HG02885 (cell line): ENCODE results near the gene CD163L1.

Source experiments
- ATAC-seq: cut with Tn5 transposase; IDR thresholded peaks from one replicate; pipeline ENCODE4 v1.9.1; 2021; ENCODE audit warnings: mild to moderate bottlenecking; ENCODE audit not compliant: unreplicated experiment, poor library complexity

Gene CD163L1

GRCh38 chr12:7411343-7411742, 32.6 kb downstream of the CD163L1 start:
- ATAC-seq, result no peak

DNA sequence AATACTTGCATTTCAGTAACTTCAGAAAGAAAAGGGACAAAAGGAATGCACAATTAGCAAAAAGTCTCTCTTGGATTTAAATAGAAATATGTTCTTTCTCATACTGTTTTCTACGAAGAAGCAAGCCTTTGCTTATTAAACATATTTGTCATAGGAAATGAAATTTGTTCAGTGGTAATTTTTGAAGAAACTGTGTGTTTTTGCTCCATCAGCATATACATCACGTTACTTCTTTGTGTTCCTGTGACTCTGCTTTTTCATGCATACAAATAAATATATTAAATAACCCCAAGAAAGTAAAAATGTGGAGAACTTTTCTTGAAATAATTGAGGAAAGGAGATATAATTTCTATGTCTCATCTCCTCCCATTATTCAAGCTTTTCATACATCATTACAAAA, 39.7 kb downstream of the CD163L1 start:
- ATAC-seq, result no peak

- no peak for ATAC-seq
Observed at GRCh38 chr12:7403466-7403865, 40.5 kb downstream of the CD163L1 start.

DNA sequence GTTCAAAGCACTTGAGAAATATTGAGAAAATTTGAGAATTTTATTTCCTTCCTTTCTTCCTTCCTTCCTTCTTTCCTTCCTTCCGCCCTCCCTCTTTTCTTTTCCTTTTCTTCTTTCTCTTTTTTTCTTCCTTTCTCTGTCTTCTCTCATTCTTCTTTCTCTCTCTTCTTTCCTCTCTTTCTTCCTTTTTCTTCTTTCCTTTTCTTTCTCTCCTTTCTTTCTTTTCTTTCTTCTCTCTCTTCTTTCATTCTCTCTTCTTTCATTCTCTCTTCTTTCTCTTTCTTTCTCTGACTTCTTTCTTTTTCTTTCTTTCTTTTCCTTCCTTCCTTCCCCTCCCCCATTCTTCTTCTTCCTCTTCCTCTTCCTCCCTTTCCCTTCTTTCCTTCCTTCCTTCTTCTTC, 44.9 kb downstream of the CD163L1 start:
- no peak for ATAC-seq

- no peak for ATAC-seq
Observed at GRCh38 chr12:7396418-7396817, 47.5 kb downstream of the CD163L1 start.

DNA sequence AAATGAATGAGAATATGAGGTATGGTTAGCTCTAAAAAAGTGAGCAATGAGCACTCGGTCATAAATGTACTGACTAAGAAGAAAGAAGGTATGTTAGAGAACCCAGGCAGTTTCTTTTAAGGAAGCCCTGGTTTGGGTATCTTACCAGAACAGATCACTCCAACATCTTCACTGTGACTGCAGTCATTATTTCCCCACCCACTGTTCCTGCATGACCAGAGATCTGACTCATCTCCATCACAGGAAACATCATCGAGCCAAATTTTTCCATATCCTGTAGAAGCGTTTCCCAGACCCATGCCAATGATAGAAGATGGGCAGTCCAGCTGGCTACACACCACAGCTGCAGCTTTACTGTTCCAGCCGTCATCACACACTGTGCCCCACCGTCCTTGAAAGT, 48.0 kb downstream of the CD163L1 start:
- ATAC-seq, result no peak

DNA sequence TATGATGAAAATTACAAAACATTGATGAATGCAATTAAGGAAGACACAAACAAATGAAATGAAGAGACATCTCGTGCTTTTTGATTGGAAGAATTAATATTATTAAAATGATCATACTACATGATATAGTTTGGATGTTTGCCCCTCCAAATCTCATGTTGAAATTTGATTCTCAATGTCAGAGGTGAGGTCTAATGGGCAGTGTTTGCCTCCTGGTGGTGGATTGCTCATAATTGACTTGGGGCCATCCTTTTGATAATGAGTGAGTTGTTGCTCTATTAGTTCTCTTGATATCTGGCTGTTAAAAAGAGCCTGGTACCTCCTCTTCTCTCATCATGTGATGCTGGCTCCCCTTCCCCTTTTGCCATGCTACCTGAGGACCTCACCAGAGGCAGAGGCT, 56.7 kb downstream of the CD163L1 start:
- no peak for ATAC-seq

DNA sequence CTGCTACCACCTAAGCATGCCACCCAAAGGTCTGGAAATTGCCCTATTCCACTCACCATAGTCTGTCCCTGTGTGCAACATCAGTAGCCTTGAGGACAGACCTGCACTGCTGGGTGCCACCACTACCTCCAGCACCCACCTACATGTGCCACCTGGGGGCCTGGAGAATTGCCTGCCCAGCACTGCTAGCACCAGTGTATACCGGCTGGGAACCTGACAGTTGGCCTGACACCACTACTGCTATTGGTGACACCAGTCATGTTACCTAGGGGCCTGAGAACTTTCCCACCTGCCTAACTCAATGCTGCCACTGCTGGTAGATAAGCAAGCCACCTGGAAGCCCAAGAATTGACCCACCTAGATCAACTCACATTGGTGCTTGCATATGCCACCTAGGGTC, 60.8 kb downstream of the CD163L1 start:
- no peak for ATAC-seq

GRCh38 chr12:7376196-7376595, 67.8 kb downstream of the CD163L1 start:
- no peak for ATAC-seq

- ATAC-seq, result no peak
Observed at GRCh38 chr12:7375145-7375543, 68.8 kb downstream of the CD163L1 start.

DNA sequence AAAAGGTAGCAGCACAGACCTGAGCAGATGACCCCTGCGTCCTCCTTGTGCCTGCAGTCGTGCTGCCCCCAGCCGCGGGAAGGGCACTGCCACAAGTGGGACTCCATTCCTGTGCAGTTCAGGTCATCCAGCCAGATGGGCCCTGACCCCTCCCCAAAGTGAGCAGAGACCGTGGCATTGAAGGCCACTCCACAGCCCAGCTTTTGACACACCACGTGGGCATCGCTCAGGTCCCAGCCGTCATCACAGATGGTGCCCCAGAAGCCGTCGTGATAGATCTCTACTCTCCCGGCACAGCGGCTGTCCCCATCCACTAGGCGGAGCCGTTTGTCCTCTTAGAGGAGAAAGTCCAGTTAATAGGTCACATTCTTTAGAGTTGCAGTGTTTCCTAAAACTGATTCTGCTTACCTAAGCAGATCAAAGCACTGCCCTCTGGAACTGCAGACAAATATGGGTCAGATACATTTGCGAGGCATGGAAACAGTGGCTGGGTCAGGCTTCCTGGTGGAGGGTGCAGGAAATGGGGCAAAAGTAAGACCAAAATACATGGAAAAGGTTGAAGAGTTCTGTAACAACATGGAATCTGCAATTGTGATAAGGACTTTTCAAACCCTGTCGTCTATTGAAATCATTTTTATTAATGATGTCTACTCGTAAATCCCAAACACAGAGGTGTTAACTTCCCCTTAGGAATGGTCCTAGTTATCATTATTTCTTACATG, 69.4 kb downstream of the CD163L1 start:
- no peak for ATAC-seq

DNA sequence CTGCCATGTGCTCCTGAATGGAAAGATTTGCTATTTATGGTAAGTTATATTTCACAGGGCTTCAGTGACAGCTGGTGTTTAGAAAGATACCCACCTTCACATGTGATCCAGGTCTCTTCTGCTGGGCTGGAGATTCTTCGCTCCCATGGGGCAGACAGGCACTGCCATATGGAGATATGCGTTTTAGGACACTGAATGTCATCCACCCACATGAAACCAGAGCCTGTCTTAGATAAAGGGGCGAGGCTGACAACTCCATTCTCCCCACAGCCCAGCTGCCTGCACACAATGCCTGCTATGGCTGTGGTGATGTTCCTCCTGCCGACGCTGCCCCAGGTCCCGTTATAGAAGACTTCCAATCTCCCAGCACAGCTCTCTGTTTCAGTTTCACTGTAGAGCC, 70.7 kb downstream of the CD163L1 start:
- ATAC-seq, result no peak

GRCh38 chr12:7369274-7369729, 74.7 kb downstream of the CD163L1 start:
- peak; percentile 97 for ATAC-seq

DNA sequence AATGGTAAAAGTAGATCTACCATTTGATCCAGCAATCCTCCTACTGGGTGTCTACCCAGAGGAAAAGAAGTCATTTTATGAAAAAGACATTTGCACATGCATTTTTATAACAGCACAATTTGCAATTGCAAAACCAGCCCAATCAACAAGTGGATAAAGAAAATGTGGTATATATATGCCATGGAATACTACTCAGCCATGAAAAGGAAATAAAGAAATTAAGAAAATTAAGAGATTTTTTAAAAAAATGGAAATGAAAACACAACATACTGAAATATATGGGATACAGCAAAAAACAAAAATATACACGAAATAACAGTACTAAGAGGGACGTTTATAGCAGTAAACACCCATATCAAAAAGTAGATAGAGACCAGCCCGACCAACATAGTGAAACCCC, 81.2 kb downstream of the CD163L1 start:
- no peak for ATAC-seq

- ATAC-seq, result peak; percentile 57
Observed at GRCh38 chr12:7361265-7361664, 82.7 kb downstream of the CD163L1 start.

GRCh38 chr12:7354529-7354928, 89.4 kb downstream of the CD163L1 start:
- no peak for ATAC-seq

DNA sequence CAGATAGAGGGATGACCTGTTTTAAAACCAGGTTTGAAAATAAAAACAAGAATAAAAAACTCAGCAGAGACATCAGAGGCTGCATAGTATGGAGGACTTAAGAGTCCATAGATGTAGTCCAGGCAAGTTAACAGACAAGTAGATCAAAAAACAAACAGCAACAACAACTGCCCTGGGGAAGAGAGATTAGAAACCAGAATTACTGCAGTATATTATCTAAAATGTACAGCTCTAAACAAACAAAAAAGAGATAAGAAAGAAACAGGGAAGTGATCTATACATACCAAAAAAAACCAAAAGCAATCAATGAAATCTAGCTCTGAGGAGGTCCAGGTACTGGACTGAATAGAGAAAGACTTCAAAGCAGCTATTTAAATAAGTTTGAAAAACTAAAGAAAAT, 91.3 kb downstream of the CD163L1 start:
- ATAC-seq, result no peak

DNA sequence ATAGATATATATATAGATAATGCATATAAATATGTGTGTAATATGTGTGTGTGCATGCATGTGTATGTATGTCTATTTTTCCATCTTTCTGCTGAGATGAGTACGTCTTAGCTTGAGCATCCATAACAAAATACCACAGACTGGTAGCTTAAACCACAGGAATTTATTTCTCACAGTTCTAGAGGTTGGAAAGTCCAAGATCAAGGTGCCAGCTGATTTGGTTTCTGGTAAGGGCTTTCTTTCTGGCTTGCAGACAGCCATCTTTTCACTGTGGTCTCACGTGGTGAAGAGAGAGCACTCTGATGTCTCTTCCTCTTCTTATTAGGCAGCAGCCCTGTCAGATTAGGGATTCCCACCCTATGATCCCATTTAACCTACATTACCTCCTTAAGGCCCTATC, 92.8 kb downstream of the CD163L1 start:
- no peak for ATAC-seq

DNA sequence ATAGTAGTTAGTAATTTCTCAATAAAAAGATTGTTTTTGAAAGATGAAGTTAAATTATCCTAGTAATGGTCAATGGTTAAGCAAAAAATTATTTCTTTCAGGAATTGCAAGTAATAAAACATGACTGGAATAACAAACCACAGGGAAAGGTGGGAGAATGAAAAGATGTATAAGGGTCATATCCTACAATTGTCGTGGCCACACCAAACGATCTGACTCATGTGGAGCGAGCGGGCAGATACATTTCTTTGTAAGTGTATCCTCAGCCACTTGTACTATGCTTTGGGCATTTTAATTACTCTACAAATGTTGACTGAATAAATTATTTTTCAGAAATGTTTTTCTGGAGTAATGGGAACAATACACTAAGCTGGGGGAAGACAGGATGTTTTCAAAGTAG, 94.5 kb downstream of the CD163L1 start:
- ATAC-seq, result no peak

DNA sequence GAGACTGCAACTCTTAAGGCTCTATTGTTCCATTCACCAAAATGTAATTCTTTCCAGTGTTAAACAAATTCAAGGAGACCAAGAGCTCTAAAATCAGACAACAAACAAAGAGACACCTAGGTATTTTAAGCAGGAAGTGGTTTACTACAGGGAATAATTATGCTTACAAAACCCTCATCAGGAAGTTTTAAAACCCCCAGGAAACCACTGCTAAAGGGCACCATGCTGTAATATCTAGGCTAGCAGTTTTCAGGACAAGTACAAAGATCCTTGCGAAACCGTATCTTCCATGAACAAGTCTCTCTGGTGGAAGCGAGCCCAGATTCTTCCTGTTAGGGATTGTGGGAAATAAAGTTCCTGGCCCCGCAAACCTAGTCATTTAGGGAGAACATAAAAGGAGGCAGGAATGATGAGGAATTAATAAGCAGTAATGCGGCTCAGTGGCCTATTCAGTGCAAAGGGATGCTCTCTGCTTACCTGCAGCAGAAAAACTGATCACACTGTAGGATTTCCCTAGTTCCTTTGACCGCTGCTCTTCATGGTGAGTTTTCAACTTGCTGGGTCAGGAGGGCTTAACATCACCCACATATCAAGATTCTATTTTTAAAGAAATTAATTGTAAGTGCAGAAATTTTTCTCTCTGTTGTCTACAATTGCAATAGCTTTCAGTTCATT, 97.3 kb downstream of the CD163L1 start:
- ATAC-seq, result no peak

- ATAC-seq, result no peak
Observed at GRCh38 chr12:7344833-7345606, 98.9 kb downstream of the CD163L1 start.
